ENCODE data around the gene SMC1B.

- TF ChIP-seq, protein P1, sequence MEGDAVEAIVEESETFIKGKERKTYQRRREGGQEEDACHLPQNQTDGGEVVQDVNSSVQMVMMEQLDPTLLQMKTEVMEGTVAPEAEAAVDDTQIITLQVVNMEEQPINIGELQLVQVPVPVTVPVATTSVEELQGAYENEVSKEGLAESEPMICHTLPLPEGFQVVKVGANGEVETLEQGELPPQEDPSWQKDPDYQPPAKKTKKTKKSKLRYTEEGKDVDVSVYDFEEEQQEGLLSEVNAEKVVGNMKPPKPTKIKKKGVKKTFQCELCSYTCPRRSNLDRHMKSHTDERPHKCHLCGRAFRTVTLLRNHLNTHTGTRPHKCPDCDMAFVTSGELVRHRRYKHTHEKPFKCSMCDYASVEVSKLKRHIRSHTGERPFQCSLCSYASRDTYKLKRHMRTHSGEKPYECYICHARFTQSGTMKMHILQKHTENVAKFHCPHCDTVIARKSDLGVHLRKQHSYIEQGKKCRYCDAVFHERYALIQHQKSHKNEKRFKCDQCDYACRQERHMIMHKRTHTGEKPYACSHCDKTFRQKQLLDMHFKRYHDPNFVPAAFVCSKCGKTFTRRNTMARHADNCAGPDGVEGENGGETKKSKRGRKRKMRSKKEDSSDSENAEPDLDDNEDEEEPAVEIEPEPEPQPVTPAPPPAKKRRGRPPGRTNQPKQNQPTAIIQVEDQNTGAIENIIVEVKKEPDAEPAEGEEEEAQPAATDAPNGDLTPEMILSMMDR (conservative IDR thresholded peaks at IDR 0.05) = no peak
- no peak for TF ChIP-seq EZH2 (IDR thresholded peaks at IDR 0.05; ENCODE audit: low read depth)
Measured at GRCh38 chr22:45308957-45309421, 104.4 kb downstream of the SMC1B start.
